NCI-H82 treated with DMSO at 0.1 percent for 48 hours (cell line): ENCODE measurements around the gene CDH23.

Source experiments
- DNase-seq: peaks from one replicate; lab custom pipeline; 2025; ENCODE audit not compliant: unreplicated experiment; lab: John Stamatoyannopoulos, UW

CDH23 gene

GRCh38 chr10:71632896-71633600 is 236.3 kb downstream of the CDH23 start:
- DNase-seq: peak; percentile 90

- DNase-seq: no peak
Measured at GRCh38 chr10:71633920-71634319, 237.2 kb downstream of the CDH23 start.

- DNase-seq: peak; percentile 30
Measured at GRCh38 chr10:71634531-71635164, 237.9 kb downstream of the CDH23 start.

GRCh38 chr10:71635251-71635866 is 238.6 kb downstream of the CDH23 start:
- no peak for DNase-seq

GRCh38 chr10:71635867-71636266 is 239.1 kb downstream of the CDH23 start:
- no peak for DNase-seq

GRCh38 chr10:71636588-71636987 is 239.9 kb downstream of the CDH23 start:
- DNase-seq: no peak

- no peak for DNase-seq
Measured at GRCh38 chr10:71637305-71637704, 240.6 kb downstream of the CDH23 start.

- no peak for DNase-seq
Measured at GRCh38 chr10:71638064-71638821, 241.5 kb downstream of the CDH23 start.

GRCh38 chr10:71638822-71639719 is 242.4 kb downstream of the CDH23 start:
- DNase-seq: peak; percentile 46

- no peak for DNase-seq
Measured at GRCh38 chr10:71640607-71641006, 243.9 kb downstream of the CDH23 start.

- no peak for DNase-seq
Measured at GRCh38 chr10:71641449-71641848, 244.7 kb downstream of the CDH23 start.

- no peak for DNase-seq
Measured at GRCh38 chr10:71641986-71642385, 245.3 kb downstream of the CDH23 start.

GRCh38 chr10:71643904-71644303 is 247.2 kb downstream of the CDH23 start:
- DNase-seq: no peak

GRCh38 chr10:71644307-71645180 is 247.8 kb downstream of the CDH23 start:
- DNase-seq: no peak

GRCh38 chr10:71645185-71645584 is 248.5 kb downstream of the CDH23 start:
- no peak for DNase-seq

GRCh38 chr10:71646037-71646436 is 249.3 kb downstream of the CDH23 start:
- no peak for DNase-seq

- DNase-seq: no peak
Measured at GRCh38 chr10:71646592-71647292, 250.0 kb downstream of the CDH23 start.

- no peak for DNase-seq
Measured at GRCh38 chr10:71647526-71648253, 251.0 kb downstream of the CDH23 start.
